Brain pericyte (primary cell): ENCODE data around the gene HOXB3.

Experiments
- DNase-seq: peaks from one replicate; pipeline ENCODE4 v3.0.0-alpha.2; 2012; ENCODE audit warnings: low read depth, low spot score

The HOXB3 gene

DNA sequence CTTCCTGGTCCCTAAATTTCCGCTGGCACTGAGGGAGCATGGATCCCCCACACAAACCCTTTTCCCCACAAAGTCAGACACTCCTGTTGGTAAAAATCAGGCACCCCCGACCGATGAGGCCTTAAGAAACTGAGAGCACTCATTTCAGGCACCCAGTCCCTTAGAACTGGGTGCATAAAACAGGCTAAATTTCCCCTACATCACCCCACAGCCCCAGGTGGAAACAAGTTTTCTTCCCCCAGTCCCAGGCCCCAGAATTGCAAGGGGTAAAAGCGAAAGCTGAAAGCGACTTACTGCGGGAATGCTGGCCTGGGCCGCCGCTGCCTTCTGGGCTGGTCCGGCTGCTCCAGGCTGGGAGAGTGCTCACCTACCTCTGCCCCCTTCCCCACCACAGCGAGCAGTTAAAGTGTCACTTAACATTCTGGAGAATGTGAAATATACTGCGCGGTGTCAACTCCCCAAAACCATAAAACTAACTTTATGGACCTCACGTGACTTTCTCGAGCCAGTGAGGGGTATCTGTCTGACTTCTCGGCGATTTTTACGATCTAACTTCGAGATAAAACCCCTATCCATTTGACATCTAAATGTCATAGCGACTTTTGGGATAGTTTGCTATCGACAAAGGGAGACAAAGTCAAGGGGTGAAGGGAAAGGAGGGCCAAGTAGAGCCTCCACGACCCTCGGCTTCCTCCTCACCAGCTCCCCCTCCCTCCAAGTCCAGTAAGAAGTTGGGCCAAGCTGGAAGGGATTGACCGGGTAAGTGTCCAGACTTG is at the start of gene HOXB3:
Gene HOXB3, minus strand, starts transcription at position 411 of the 776 bp plus-strand sequence. CDS start 37,767 bp downstream, outside the sequence.
- no peak for DNase-seq

DNA sequence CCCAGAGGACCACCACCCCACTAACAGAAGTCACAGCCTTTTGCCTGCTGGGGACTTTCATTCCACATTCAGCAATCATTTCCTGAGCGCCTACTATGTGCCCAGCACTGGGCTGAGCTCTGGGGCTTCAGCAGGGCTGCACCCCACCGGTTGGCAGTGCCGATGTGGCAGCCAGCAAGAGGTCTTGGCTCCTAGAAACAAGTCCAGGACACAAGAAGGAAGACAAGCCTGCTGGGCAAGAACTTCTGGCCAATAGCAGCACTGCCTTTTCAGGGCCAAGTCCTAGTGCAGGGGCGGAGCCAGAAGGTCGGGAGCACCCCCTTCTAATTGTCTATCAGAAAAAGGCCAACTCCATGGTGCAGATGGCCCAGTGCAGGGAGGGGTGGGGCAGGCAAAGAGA is 49.1 kb upstream of the HOXB3 start:
- DNase-seq, result no peak

DNA sequence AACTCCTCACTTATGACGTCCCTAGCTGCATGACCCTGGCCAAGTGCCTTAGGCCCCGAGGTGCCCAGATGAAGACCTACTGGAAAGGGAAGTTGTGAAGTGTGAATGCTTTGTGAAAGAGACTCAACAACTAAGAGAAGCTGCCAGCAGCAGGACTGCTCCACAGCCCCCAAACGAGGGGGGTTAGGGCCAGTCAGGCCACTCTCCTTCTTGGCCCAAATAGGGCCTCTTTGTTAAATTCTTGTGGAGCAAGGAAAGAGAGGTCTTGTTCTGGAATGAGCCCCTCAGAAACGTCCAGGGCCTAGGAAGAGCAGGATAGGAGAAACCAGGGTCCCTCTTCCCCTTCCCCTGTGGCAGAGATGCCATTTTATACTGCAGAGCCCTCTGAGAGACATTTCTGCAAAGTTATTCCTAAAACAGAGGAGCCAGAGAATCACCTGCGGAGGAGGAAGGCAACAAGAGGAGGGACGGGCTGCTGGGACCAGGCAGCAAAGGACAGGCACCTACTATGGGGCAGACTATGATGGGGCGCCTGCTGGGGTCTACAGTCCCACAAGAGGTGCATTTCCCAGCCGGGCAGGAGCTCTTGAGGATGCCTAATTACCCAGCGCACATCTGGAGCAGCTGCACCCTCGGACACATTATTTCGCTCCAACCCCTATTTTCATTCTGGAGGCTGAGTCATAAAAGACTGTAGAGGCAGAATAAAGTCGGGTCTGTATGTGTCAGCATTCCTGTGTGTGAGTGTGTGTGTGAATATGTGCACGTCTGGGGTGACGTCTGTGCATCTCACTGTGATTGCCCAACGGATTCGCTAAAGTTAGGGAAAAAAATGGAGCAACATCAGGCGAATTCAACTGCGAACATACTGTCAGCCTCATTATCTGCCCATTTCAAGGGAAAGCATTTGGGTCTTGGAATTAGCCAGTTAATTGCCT is 47.6 kb upstream of the HOXB3 start:
- no peak for DNase-seq

DNA sequence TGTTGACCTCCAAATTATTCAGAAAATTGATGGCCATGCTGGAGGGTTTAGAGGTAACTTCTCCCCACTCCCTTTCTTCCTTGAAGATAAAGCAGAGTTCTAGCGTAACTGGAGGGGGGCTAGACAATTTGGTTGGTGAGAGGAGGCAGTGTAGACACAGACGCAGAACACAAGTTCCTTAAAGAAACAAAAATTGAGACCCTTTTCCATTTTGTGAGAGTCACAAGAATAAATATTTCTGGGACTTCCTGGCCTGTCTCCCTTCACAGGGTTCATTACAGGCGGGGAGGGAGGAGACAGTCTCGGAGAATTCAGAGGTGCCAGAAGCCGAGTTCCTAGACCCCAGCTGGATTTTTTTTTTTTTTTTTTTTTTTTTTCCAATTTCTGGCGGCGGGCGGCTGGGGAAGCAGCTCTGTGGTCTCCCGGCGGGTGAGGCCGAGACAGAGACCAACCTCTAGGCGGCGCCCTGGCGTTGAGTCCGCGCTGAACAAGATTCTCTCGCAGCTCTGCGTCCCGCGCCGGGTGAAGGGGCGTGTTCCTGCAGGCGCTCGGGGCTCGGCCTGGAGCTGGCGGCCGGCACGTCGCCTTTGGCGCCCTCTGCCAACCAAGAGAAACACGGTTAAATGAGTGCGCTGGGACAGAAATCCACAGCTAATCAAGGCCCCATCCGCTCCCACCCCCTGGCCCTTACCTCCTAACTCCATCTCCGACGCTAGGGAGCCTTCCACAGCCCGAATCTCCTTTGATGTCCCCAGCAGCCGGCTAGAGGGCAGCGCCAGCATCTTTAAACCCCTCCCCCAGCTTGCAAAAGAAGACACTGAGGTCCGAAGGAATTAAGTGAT is 46.4 kb upstream of the HOXB3 start:
- no peak for DNase-seq

DNA sequence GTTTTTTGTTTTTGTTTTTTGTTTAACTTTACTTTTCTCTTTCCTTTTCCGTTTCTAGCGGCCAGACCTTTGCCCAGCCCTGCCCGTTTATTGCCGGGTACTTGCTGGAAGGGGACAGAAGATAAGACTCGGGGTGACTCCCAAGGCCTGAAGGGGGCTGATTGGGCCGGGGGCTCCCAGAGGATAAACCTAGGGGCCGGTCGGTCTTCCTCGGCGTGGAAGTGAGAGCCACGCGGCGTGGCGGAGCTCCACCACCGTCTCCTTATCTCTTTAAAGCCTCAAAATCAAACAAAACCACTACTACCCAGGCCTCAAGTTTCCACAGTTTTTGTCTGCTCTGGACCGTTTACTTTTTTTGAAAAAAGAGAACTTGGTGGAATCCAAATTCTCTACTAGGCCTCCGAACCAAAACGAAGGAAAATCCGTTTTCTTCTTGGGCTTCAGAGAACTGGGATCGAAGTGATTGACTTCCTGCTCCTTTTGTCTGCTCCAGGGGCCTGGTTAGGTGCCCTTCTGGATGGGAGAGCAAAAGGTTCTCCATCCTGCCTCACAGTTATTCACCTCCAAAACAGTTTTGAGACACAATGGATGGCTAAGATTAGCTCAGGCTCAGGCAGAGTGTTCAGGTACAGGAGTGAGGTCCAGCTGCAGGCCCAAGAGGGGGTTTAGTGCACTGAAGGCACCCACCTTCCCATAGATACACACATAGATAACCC is 44.6 kb upstream of the HOXB3 start:
- no peak for DNase-seq

DNA sequence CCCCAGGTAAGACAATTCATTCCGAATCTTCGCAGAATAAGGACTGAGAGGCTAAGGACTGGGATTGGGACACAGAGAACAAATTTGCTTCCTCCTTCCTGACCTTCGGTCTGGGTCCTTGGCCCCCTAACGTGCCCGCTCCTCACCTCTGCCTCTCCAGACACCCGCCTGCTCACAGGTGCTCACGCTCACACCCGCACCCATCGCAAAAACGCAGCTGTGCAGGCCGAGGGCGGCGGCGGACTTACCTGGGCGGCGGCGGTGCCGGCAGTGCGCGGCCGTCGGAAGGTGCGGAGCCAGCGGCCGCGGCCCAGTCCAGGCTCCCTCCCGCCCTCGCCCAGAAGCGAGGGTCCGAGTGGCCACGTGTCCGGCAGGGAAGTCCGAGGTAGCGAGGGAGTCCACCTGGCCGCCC is 43.2 kb upstream of the HOXB3 start:
- DNase-seq, result no peak

DNA sequence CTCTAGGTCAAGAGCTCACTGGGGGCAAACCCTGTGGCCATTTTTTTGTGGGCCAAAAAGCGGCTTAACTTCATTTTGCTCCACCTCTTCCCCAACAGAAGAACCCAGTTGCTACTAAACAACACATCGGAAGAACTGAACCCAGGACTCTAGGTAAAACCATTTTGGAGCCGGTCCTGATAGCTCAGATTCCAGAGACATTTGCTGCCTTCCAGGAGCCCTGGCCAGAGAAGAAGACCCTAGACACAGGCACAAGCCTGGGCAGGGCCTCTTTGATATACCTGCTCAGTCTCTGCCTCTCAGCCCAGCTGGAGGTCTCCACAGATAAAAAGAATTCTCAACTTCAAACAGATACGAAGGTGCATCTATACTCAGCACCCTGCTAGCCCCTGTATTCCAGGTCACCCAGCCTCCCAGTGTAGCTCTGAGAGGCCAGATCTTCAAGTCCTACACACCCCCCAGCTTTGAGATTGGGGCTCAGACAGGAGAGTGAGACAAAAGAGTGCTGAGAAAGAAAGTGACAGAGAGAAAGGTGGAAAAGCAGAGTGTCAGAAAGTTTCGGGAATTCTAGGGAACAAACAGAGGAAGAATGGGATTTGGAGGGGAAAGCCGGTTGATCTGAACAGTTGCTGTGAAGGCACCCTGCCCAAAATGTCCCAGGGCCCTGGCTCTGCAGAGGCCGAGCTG is 42.7 kb upstream of the HOXB3 start:
- no peak for DNase-seq

DNA sequence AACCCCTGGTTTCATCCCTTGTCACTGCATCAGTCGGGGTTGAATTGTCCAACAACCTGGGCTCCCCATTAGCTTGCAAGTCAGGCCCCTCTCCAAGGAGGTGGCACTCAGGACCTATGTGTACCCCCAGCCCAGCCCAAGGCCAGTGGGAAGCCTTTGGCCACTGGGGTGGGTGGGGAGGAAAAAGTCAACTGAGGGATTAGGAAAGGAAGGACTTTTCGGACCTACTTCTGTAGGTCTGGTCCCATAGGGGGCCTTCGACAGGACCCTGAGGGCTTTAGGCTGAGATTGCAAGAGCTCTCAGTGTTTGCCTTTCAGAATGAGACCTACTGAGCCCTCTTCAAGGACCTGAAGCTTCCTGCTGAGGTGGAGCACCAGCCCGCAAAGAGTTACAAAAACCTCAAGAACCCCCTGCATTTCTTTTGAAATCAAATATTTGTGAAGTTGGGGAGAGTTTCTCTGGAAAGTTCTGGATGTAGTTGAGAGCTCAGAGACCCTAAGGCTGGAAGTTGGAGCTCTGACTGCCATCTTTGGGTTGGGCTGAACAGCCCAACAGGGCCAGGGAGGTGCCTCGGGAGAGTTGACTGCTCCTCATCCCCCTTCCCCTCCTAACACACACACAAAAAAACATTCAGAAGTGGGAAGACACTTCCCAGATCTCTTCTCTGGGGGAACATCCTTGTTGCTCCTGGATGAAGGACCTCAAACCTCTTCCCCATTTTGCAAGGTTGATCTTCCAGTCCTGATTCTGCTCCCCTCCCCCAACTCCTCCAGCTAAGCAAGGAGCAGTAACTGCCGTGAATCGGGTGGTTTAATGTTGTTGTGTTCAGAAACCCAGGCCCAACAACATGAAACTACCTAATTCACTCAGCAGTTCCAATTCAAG is 41.9 kb upstream of the HOXB3 start:
- DNase-seq, result no peak

DNA sequence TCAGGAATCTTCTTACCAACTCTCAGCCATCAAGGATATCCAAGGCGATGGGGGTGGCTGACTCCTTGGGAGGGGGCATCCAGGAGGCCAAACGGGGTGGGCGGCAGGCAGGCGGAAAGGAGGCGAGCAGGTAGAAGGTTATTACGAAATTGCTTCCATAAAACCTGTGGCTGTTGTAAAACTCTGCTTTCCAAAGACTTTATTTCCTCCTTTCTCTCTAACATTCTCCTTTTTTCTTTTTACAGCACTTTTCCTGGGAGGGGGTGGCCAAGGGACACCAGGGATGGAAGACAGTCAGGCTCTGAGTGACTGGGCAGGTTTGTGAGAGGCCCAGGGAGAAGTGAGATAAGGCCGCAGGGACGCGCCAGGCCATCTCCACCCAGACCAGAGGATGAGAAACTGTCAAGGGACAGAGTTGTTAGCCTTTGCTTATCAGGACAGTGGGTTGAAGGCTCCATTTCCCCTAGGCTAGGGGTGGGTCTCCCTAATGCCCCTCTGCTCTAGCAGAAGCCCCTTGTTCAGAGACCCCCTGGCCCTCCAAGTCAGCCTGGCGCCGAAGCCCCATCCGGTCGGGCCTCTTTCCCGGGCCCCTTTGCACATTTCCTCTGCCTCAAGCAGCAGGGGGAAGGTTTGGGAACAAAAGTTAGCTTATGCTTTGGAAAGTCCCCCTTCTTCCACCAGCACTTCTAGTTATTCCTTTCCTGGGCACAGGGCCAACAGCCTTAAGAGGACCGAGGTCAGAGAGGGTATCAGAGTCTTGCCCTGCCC is 41.1 kb upstream of the HOXB3 start:
- no peak for DNase-seq

DNA sequence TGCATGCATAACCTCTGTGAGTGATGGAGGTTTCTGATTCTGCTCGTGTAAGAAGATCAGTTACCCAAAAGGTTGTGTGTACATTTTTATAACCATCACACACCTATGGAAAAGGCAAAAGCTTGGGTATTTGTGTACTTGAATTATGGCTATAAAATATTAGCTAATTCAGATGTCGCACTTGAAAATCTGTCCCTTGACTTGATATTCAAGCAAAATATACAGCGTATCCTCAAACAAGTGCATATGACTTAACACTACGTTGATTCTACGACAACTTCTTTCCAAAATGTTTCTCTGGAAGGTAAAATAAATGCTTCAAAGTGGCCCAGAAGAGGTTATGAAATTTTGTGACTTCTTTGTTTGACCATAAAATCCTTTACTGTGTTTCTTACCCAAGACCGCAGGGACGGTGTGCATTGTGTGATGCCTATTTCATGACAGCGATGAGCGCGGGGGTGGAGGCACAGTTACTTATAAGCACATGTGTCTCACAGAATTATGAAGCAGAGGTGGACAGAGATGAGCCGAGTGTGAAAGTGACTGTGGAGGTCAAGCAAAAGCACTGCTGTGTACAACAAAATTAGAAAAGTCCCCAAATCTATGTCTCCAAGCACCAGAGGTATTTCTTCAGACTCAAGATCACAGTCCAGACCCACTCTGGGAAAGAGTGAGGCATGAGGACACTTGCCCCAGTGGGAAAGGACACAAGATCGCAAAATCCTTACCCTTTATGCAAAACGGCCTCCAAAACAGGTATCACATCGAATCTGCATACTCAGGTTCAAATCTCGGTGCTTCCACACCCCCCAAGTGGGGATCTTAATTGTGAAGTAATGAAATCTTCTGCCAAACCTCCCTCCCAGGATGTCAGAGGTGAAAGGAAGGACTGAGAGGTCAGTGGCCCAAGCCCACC is 40.2 kb upstream of the HOXB3 start:
- DNase-seq, result no peak

DNA sequence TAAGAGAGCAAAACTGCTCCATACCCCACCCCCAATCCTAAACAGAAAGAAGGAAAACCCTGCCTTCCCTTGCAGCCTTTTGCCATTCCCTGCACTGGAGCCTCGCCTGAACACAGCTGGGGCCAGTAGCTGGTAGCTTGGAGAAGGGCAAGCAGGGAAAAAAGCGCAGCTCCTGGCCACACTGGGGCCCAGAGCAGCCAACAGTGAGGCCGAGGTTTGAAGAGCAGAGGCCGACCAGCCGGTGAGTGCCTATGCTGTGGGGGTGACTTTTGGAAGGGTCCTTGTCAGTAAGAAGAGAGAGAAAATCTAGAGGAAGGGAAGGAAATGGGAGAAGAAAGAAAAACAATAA is 39.3 kb upstream of the HOXB3 start:
- no peak for DNase-seq

DNA sequence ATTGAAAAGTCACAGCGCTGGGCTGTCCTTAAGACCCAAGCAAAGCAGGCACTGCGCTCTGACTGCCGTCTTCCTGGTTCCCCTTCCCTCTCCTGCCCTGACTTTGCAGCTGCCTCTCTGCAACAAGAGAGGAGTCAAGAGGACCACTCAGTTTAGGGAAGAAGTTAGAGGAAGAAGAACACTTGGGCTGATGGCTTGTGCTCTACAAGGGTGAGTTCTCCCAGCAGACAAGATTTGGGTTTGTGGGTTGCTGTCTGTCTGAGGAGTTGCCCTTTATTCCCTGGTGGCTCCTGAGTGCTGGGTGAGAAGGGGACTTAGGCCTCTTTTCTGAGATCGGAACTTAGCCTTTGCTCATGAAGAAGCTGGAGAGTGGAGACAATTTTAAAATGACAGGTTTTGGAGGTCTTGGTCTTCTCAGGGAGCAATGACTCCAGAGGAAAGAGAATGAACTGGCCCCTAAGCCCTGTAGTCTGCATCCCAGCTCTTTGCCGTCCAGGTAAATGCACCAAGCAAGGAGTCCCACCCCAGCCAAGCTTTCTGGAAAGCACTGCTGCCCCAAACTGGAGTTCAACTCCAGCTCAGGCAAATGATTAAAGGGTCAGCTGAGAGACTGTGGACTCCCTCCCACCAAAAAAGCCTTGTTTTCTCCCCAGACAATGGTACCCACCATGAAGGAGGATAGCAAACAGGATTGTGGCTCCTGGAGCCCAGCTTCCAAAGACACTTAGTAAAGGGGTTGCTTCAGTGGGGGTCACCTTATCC is 38.8 kb upstream of the HOXB3 start:
- no peak for DNase-seq

DNA sequence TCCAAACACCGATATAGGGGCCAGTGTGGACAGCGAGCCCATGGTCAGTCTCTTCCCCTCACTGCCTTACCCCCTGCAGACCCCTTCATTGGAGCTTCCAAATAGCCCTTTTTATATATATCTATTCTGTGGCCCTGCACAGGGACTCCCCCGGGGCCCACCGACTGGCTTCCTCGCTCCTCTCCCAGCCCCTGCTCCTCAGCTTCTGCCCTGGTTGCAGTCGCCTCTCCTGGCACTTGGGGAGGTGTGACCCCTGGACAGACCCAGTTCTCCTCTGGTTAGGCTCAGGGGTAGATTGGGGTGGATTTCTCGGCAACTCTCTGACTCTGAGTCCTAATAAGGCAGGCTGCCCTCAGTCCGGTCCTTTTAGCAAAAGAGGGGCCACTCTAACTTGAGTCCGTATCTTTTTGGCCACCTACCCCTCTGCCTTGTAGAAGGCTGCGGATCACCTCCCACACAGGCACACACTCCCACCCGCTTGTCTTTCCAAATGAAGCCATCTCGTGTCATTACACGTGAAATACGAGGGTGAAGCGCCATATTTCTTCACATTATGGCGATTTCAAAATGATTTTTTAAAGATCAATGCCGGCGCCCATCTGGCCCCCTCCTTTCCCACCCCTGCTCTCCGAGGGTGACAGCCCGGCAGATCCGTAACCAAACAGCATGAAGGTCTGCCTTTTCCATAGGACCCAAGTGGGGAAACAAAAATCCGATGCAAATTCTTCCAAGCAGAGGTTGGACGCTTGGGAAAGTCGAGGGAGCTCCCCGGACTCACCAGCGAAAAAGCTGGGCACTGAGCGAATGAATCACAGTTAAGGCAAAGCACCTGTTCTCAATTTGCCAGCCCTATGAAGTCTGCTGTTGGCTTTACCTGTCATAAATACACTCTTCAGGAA is 37.8 kb upstream of the HOXB3 start:
- DNase-seq, result no peak

DNA sequence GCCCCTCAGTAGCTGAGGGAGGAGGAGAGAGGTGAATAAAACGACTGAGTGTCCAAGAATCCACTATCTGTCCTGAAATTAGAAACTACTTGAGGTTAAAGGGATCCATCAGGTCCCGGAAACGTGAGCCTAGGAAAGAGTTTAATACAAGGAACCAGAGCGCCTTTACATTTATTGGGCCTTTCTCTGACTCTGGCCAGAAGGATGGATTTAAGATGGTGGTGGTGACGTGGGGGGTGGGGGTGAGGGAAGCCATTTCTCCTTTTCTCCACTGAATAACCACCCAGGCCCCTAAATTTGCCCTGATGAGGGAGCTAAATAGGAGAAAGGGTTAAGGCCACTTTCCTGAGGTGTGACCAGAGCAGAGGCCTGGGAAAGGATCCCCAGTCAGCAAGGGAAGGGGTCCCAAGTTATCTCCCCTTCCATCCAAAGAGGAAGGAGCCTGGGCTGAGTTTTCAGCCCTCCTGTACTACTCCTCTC is 37.1 kb upstream of the HOXB3 start:
- no peak for DNase-seq

DNA sequence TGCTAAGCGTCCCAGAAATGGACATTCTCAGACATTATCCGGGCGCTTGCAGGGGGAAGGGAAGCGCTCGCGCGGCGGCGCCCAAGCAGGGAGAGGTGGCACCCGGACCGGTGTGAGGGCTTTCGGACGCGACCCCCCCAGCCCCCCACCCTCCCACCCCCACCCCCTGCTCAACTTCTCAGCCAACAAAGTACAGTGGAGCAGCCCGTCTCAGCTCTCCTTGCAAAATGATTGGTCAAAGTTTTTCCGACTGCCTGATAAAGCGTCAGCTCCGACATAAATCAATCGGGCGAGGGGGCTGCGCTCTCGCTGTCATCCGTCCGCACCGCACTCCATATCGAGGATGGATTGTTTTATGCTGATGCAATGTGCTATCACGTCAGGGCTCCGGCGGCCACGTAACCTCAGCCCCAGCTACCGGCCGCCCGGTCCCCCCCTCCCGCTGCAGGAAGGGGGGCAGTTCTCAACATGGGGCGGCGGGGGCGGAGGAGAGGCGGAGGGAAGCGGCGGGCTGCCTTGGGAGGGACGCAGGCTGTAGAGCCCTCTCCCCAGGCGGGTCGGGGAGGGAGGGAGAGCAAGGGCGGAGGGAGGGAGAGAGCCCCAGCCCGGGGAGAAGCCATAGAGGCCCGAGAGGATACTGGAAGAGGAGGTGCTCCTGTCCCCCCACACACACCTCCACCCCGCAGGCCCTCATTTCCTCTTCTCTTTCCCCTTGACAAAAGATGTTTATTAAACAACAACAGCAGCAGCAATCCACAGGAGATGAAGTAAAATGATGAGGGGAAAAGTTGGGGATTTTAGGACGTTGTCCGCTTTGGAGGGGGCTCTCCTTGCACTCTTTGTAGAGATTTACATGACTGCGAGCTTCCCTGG is 36.4 kb upstream of the HOXB3 start, which contains the start of gene HOXB9:
Gene HOXB9, minus strand, starts transcription at position 114 of the 873 bp plus-strand sequence. Its CDS starts 89 bp downstream, at position 25.
- DNase-seq, result no peak
